Purkinje cell (primary cell): ENCODE measurements around the gene ABHD10. TPM values are rescaled to one million over a fixed set of nuclear protein-coding genes. Genes with fewer than 3 reads are reported as not detected.

Experiments
- polyA plus RNA-seq: library from polyadenylated mRNA; unstranded; fragments of >200 nt; fragmentation: Nextera tagmentation; gene quantifications from 2 replicates; pipeline ENCODE4 v1.2.1, GENCODE V29; 2014

ABHD10 gene
- 49.7 and 50.9 TPM in 2 replicates for polyA plus RNA-seq

DNA sequence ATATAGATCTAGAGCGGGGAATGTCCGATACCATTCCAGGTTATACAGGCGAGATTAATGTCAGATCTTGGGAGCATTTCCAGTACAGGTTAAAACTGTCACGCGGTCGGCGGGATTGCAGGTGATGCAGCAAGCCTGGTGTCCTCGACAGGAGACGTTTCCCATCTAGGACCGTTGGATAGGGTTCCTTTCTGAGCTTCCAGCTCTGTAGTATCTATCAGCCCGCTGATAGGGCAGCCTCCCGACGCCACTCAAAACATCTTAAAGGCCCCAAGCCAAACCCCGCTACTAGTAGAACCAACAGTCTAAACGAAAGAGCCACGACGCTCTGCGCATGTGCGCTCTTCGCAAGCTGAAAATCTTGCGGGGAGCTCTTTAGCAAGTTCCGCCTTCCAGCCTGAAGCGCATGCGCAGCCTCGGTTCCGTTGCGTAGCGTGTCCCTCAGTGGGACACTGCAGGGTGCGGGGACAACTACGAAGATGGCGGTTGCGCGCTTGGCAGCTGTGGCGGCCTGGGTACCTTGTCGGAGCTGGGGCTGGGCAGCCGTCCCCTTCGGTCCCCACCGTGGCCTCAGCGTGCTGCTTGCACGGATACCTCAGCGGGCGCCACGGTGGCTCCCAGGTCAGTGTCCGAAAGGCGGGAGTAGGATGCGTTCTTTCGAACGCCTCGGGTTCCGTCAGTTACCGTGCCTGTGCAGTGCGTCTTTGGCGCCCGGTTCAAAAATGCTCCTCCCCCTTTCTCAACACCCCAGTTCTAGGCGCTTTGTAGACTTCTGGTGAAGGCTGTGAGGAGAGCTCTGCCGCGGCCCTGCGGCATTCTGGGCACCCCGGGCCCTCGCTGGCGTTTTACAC is at the start of gene ABHD10:
Gene ABHD10, plus strand, starts transcription at position 444 of the 851 bp plus-strand sequence. Its CDS starts 36 bp downstream, at position 480.

DNA sequence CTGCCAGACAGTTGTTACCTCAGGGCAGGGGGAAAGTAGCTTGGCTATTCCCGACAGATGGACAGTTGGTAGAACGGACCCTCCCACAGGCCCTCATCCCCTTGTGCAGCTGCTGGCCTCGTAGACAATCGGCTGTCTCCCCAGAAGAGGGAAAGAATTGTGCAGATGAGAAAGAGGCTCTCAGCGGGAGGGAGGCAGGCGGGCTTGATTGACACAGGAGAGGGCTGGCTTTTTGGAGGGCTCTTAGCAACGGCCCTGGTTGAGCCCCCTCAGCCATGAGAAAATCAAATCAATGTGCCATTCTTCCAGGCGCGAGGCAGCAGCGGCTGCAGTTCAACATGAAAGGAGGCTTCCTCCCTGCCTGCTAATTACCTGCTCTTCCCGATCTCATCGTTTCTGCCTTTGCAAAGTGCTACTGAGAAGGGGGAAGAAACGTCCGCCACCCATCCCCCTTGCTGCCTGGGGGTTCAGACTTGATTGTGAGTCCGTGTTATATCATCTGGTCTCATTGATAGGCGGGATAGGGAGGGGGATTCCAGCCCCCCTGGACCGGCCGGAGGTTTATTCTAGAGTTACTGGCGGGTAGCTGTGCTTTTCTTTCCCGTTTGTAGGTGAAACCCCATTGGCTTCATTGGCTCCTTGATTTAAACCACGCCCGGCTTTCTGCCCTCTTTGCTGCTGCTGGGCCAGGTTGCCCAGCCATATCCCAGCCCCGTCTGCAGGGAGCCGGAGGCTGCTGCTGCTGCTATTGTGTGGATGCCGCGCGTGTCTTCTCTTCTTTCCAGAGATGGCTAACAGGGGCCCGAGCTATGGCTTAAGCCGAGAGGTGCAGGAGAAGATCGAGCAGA is 20.0 kb downstream of the ABHD10 start, which contains the start of gene TAGLN3:
Gene TAGLN3, plus strand, starts transcription at position 287 of the 848 bp plus-strand sequence. Its CDS starts 501 bp downstream, at position 788.

DNA sequence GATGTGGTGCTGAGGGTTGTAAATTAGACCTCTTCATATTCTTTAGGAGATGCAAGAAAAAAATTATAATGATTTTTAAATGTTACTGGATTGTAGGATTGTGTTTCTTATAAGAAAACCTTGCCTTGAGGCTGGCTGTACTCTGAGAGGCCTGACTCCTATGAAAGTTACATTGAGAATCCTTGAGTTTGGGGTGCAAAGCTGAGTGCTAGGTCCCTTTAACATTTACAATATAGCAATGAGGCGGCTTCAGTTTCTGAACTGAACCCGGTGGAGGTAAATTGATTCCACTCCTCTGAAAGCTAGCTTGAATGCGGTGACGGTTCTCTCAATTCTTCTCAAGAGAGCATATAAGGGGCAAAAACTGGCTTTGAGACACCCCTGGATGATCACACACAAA is 55.6 kb downstream of the ABHD10 start, which contains the start of gene TMPRSS7:
Gene TMPRSS7, plus strand, starts transcription at position 301 of the 400 bp plus-strand sequence. CDS start 110 bp downstream, outside the sequence.

Other genes starting within 250 kb of the ABHD10 start
- 0.55 and 0.77 TPM in 2 replicates for gene PHLDB2, start 119.8 kb upstream of the ABHD10 start, polyA plus RNA-seq
- 15.0 and 181 TPM in 2 replicates for gene TAGLN3, start 19.9 kb downstream of the ABHD10 start, polyA plus RNA-seq
- gene TMPRSS7, start 55.7 kb downstream of the ABHD10 start, polyA plus RNA-seq = not detected in 2 replicates
- gene C3orf52, start 107.4 kb downstream of the ABHD10 start, polyA plus RNA-seq = not detected in 2 replicates
- not detected in 2 replicates for gene GCSAM, start 154.2 kb downstream of the ABHD10 start, polyA plus RNA-seq